ENCODE measurements around the gene LYVE1.

LYVE1 gene

GRCh38 chr11:10550503-10551289, 17.8 kb downstream of the LYVE1 start:
- no peaks in the 10 kb centered on the region for H3K36me3 ChIP-seq (replicated peaks; ENCODE audit: insufficient read depth, low read length)
- H3K9me3 ChIP-seq (replicated peaks; ENCODE audit: insufficient read depth, low read length) = no peaks in the 10 kb centered on the region
- no peaks in the 10 kb centered on the region for H3K9me2 ChIP-seq (replicated peaks; ENCODE audit: insufficient read depth, low read length)
- no peak overlapping the region for H2AFZ ChIP-seq (ENCODE audit: low read length)
- H3K4me1 ChIP-seq (ENCODE audit: low read length) = no peaks in the 10 kb centered on the region
- DNase-seq = no peak
- H3K4me3 ChIP-seq (ENCODE audit: low read length) = no peak overlapping the region
- H3F3A ChIP-seq (ENCODE audit: insufficient read depth, low read length) = no peaks in the 10 kb centered on the region
- no peak for TF ChIP-seq CTCF (IDR thresholded peaks at IDR 0.05; ENCODE audit: low read length)
- TF ChIP-seq EZH2 (optimal IDR thresholded peaks at IDR 0.05; ENCODE audit: low read depth, low read length) = no peak
- no peak overlapping the region for H3K4me2 ChIP-seq (ENCODE audit: low read depth, low read length)
- H3K9ac ChIP-seq (ENCODE audit: low read length) = no peak overlapping the region
- H3K27ac ChIP-seq (ENCODE audit: low read length) = no peak overlapping the region
- H3K79me2 ChIP-seq (ENCODE audit: low read length) = no peaks in the 10 kb centered on the region
- H3K27me3 ChIP-seq (replicated peaks; ENCODE audit: insufficient read depth, low read length) = no peaks in the 10 kb centered on the region
- no peaks in the 10 kb centered on the region for H4K20me1 ChIP-seq (ENCODE audit: insufficient read depth, low read length)

DNA sequence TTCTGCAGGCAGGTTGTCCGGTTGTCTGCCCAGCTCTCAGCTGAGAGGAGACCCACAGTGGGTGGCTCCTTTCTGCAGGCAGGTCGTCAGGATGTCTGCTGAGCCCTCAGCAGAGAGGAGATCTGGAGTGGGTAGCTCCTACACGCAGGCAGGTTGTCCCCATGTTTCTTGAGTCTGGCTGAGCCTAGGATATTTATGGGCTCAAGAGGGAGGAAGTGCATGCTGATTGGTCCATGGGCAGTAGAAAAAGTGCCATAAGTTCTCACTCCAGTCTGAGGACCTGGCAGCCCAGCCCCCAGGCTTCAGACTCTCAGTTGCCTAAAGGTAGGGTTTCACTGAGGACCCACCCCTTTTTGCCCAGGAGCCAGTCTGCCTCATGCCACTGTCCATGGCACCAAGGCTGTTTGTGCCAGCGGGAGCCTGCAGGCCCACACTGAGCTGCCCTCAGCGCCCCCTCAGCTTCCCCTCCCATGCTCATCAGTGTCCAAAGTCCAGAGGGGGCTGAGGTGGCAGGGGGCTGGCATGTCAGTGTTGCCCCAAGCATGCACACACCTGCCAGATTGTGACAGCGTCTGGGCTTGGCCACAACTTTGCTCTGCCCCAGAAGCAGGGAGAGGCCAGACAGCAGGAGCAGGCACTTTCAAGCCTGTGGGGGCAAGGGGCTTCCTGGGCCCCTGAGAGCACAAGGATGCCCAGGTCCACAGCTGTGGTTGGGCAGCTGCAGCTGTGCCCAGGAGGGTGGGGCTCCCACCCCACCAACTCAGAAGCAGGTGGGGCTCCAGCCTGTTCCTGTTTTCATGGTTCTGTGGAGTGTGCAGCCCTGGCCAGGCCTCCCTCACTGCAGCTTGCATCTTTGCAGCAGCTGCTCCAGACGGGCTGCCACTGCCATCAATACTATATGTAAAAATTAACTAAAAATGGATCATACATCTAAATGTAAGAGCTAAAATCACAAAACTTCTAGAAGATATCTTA, 23.7 kb downstream of the LYVE1 start:
- Histone ChIP-seq H3K4me2 (ENCODE audit: low read depth, low read length) (no peak overlapping the region), H4K20me1 (ENCODE audit: insufficient read depth, low read length) (no peaks in the 10 kb centered on the region), H2AFZ (ENCODE audit: low read length) (no peak overlapping the region), H3K9me3 (replicated peaks; ENCODE audit: insufficient read depth, low read length) (no peaks in the 10 kb centered on the region), H3K79me2 (ENCODE audit: low read length) (0 out of 2 replicates have a peak, but pooled peaks cover 4% of the 10 kb centered on the region), H3K9ac (ENCODE audit: low read length) (no peak overlapping the region), H3K4me3 (ENCODE audit: low read length) (no peak overlapping the region), H3K4me1 (ENCODE audit: low read length) (peaks cover 8% of the 10 kb centered on the region), H3K9me2 (replicated peaks; ENCODE audit: insufficient read depth, low read length) (no peaks in the 10 kb centered on the region), H3K36me3 (replicated peaks; ENCODE audit: insufficient read depth, low read length) (no peaks in the 10 kb centered on the region), H3K27ac (ENCODE audit: low read length) (no peak overlapping the region), H3K27me3 (replicated peaks; ENCODE audit: insufficient read depth, low read length) (no peaks in the 10 kb centered on the region), H3F3A (ENCODE audit: insufficient read depth, low read length) (no peaks in the 10 kb centered on the region)
- TF ChIP-seq CTCF (IDR thresholded peaks at IDR 0.05; ENCODE audit: low read length) = no peak
- DNase-seq = no peak

DNA sequence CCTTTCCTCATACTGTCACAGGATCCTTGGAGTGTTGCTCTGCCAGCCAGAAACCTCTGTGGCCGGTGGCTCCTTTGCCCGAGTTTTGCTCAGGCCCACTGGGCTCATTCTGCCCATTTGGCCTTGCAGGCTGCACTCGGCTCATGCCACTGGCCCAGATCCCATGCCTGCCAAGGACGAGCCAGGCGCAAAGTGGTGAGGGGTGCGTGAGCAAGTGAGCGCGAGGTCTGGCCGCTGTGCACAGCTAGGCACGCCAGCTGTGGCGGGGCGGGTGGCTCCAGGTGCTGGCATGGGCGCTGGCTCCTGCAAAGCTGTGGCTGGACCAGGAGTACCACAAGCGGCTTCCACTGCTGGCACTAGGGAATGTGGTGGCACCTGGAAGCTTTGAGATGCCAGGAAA, 24.7 kb downstream of the LYVE1 start:
- no peaks in the 10 kb centered on the region for H3F3A ChIP-seq (ENCODE audit: insufficient read depth, low read length)
- no peak for DNase-seq
- H3K4me2 ChIP-seq (ENCODE audit: low read depth, low read length) = no peak overlapping the region

More for the DNA sequence above, 24.7 kb downstream of the LYVE1 start:
- no peak overlapping the region for H3K27ac ChIP-seq (ENCODE audit: low read length)
- H3K4me3 ChIP-seq (ENCODE audit: low read length) = no peak overlapping the region
- H3K36me3 ChIP-seq (replicated peaks; ENCODE audit: insufficient read depth, low read length) = no peaks in the 10 kb centered on the region
- no peaks in the 10 kb centered on the region for H4K20me1 ChIP-seq (ENCODE audit: insufficient read depth, low read length)
- H2AFZ ChIP-seq (ENCODE audit: low read length) = no peak overlapping the region
- H3K4me1 ChIP-seq (ENCODE audit: low read length) = peaks cover 10% of the 10 kb centered on the region
- TF ChIP-seq EZH2phosphoT487 (IDR thresholded peaks at IDR 0.05; ENCODE audit: low read length) (no peak), CTCF (IDR thresholded peaks at IDR 0.05; ENCODE audit: low read length) (no peak), EZH2 (optimal IDR thresholded peaks at IDR 0.05; ENCODE audit: low read depth, low read length) (no peak)
- H3K9ac ChIP-seq (ENCODE audit: low read length) = no peak overlapping the region
- 0 out of 2 replicates have a peak, but pooled peaks cover 6% of the 10 kb centered on the region for H3K79me2 ChIP-seq (ENCODE audit: low read length)
- no peaks in the 10 kb centered on the region for H3K9me3 ChIP-seq (replicated peaks; ENCODE audit: insufficient read depth, low read length)
- H3K27me3 ChIP-seq (replicated peaks; ENCODE audit: insufficient read depth, low read length) = no peaks in the 10 kb centered on the region
- no peaks in the 10 kb centered on the region for H3K9me2 ChIP-seq (replicated peaks; ENCODE audit: insufficient read depth, low read length)

Data from MM.1S (cell line).